Activated CD8-positive, alpha-beta memory T cell treated with anti-CD3 and anti-CD28 coated beads for 1 hour (primary cell): ENCODE results near the gene MBP.

Experiments
- DNase-seq, 2 donors: peaks; one replicate each; pipeline ENCODE4 v3.0.0-alpha.2; 2020; ENCODE audit warnings: low read depth in 1 of 2; ENCODE audit errors: extremely low read depth in 1 of 2

Gene MBP

GRCh38 chr18:77135339-77136075 lies 2.9 kb upstream of the MBP start:
- no peak for DNase-seq

GRCh38 chr18:77134611-77135010 lies 2.0 kb upstream of the MBP start:
- DNase-seq: no peak

GRCh38 chr18:77133835-77134496 lies 1.4 kb upstream of the MBP start:
- DNase-seq: no peak

- no peak for DNase-seq
These were observed 660 bp upstream of the MBP start for GRCh38 chr18:77133051-77133834.

GRCh38 chr18:77131652-77132368 lies 773 bp downstream of the MBP start:
- DNase-seq: no peak

- no peak for DNase-seq
These were observed 1.4 kb downstream of the MBP start for GRCh38 chr18:77131100-77131651.

GRCh38 chr18:77130229-77131099 lies 2.1 kb downstream of the MBP start:
- no peak for DNase-seq

- DNase-seq: no peak
These were observed 3.4 kb downstream of the MBP start for GRCh38 chr18:77129150-77129551.

GRCh38 chr18:77127769-77128671 lies 4.6 kb downstream of the MBP start:
- DNase-seq: no peak

- no peak for DNase-seq
These were observed 8.1 kb downstream of the MBP start for GRCh38 chr18:77124452-77124922.

- DNase-seq: no peak
These were observed 9.0 kb downstream of the MBP start for GRCh38 chr18:77123320-77124231.

- no peak for DNase-seq
These were observed 11.1 kb downstream of the MBP start for GRCh38 chr18:77121523-77121922.

GRCh38 chr18:77119851-77120491 lies 12.6 kb downstream of the MBP start:
- no peak for DNase-seq

GRCh38 chr18:77119101-77119850 lies 13.3 kb downstream of the MBP start:
- DNase-seq: no peak

GRCh38 chr18:77118256-77119090 lies 14.1 kb downstream of the MBP start:
- DNase-seq: no peak
